H1 (cell line): Measurements from ENCODE around the gene PIP4K2C. TPM values are rescaled to one million over a fixed set of nuclear protein-coding genes. Genes with fewer than 3 reads are reported as not detected.

Experiments used
- PHF8 ChIP-seq: fragments of 200-600 bp; sonication (generic); conservative IDR thresholded peaks from 2 replicates; pipeline ENCODE4 v1.7.1; 2012; ENCODE audit warnings: low read depth, mild to moderate bottlenecking, inconsistent platforms, low read length, moderate library complexity
- RNF2 ChIP-seq: fragments of 200-900, 300-1000 bp; sonication (generic); IDR thresholded peaks from 2 replicates; pipeline ENCODE4 v1.7.1; 2016; ENCODE audit warnings: borderline replicate concordance, low read depth, mild to moderate bottlenecking, antibody characterized with exemption, low read length; ENCODE audit not compliant: poor library complexity, severe bottlenecking; ENCODE audit errors: missing control alignments
- polyA plus RNA-seq, 7 experiments: library from polyadenylated mRNA; depleted of rRNA in 3 of 7; stranded (reverse) in 5 of 7; unstranded in 2 of 7; fragments of >200 nt in 5 of 7; fragments of 200-250 nt in 2 of 7; gene quantifications; 1 replicate in 5 of 7; 2 replicates in 1 of 7; 4 replicates in 1 of 7; pipeline versions ENCODE4 v1.2.1 to v1.2.3, GENCODE V29; 2011 to 2013; ENCODE audit warnings: missing spikeins in 2 of 7, mixed read lengths in 2 of 7
- total RNA-seq: library from RNA; stranded (reverse); fragmentation: NEBNext Ultra II Directional; extraction: Animal tissue kit (Norgen Biotek cat#: 25700); gene quantifications from 2 replicates; pipeline ENCODE4 v1.2.1, GENCODE V29; 2021

Gene PIP4K2C
- total and polyA plus RNA-seq, 2 of the 8 experiments (the other 6 are each of a cell fraction or from before 2014, with no cell fraction given), result 25.0 to 27.1 TPM

DNA sequence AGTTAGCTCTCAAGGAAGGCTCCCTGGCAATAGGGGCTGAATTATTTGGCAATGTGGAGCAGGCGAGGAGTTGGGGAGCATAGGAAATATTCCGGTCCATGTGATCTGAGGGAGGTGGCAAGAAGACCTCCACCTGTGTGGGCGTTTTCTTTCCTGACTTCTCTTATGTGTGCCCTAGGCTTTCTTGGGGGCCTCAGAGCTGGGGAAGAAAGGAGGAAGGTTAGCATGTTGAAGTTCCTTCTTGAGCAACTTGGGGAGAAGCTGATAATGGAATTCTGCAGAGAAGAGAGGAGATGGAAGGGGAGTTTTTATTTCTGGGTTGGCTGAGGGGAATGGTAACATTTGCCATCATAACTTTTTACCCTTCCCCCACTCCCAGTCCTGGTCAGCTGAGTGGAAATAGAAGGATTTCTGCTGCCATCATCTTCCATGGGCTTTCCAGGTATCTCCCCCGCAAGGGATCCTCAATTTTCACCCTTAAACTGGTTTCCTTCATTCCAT is 14.9 kb downstream of the PIP4K2C start (continued):
- TF ChIP-seq RNF2 (no peak), PHF8 (no peak)
- TF ChIP-seq, all 59 proteins: peak for 0
